HG03354 (cell line): ENCODE results near the gene PKN1.
A peak's percentile ranks its signal among the peaks of the same experiment; 100 is the strongest.
"Not testable (repeated sequence)": the region's sequence is repeated elsewhere in the genome, so short reads cannot be mapped to it uniquely, and the experiment has no call there.

ENCODE experiments used
- ATAC-seq: cut with Tn5 transposase; IDR thresholded peaks from one replicate; pipeline ENCODE4 v1.9.1; 2021; ENCODE audit warnings: mild to moderate bottlenecking; ENCODE audit not compliant: unreplicated experiment, poor library complexity, severe bottlenecking

The PKN1 gene

DNA sequence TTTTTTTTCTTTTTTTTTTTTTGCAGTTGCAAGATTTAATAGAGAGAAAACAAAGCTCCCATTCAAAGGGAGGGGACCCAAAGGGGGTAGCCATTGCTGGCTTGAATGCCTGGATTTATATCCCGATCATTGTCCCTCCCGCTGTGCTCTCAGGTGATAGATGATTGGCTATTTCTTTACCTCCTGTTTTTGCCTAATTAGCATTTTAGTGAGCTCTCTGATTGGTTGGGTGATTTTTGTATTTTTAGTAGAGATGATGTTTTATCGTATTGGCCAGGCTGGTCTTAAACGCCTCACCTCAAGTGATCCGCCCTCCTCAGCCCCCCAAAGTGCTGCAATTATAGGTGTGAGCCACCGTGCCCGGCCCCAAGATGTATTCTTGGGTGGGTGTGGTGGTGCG lies 71.5 kb downstream of the PKN1 start:
- ATAC-seq = not testable (repeated sequence)

DNA sequence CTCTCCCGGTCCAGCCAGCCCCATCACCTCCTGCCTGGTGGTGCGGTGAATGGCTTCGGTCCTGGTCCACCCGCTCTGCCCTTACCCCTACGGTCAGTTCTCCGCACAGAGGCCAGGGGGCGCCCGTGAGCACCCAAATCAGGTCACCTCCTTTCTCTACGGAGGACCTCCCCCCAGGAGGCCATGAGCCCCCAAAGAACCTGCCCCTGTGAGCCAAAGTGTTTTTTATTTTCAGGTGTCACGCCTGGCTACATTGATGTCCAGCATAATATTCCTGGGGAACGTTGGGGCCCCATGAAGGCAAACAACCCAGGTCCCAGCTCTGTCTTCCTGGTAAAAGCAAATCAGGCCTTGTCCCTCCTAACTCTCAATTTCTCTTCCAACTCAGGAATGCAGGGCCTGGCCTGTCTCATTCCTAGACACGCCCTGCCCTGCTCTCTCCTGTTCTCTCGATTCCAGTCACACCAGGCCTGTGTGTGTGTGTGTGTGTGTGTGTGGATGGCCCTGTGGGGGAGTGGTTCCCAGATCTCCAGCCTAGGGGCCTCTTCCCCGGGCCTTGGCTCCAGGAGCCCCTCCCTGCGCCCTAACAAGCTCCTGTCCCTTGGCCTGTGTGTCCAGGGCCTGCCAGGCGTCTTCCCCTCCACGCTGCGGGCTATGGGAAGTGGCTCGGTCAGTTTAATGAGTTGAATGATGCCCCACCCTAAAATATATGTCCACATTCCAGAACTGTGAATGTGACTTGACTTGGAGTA lies 72.6 kb downstream of the PKN1 start:
- ATAC-seq = no peak

DNA sequence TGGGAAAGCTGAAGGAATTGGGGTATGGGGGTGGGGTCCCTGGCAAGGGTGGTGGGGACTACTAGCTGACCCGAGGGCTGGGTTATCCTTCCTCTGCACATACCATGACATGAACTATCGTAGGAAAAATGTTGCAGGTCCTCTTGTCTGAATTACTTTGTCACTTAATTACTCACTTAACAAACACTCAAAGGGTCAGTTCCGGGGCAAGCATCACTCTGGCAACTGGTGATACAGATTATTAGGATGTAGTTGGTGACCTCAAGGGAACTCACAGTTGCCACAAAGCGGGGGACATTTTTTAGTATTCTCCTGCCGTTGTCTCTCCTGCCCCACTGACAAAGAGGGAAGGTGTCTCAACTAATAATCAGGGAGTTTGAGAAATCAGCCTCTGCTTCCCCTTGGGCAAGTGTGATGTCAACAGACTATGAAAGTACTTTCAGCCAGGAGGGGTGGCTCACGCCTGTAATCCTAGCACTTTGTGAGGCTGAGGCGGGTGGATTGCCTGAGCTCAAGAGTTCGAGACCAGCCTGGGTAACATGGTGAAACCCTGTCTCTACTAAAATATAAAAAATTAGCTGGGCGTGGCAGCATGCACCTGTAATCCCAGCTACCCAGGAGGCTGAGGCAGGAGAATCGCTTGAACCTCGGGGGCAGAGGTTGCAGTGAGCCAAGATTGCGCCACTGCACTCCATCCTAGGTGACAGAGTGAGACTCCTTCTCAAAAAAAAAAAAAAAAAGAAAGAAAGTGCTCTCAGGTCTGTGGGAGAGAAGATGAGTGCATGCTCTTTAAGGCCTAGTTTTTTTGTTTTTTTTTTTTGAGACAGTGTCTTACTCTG lies 74.8 kb downstream of the PKN1 start:
- no peak for ATAC-seq

DNA sequence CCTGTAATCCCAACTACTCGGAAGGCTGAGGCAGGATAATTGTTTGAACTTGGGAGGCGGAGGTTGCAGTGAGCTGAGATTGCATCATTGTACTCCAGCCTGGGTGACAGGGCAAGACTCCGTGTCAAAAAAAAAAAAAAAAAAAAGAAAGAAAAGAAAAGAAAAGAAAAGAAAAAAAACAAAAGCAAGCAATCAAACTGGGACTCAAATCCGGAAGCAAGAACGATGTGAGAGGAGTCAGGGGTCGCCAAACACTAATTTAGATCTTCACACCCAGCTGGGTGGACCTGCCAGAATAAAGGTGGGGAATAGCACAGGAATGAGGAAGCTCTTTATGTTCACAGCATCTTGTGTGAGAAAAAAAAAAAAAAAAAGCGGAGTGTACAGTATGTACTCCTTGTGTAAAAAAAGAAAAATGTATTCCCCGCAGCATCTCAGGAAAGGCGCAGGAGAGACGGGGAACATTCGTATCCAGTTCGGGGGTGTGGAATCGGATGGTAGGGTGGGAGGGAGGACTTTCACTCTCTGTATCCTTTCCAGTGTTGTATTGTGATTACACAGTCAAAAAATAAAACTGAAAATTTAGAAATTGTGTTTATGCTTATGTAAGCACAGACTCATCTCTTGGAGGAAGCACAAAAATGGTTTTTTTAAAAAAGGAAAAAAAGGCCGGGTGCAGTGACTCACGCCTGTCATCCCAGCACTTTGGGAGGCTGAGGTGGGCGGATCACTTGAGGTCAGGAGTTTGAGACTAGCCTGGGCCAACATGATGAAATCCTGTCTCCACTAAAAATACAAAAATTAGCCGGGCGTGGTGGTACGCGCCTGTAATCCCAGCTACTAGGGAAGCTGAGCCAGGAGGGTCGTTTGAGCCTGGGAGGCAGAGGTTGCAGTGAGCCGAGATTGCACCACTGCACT lies 77.5 kb downstream of the PKN1 start:
- no peak for ATAC-seq

DNA sequence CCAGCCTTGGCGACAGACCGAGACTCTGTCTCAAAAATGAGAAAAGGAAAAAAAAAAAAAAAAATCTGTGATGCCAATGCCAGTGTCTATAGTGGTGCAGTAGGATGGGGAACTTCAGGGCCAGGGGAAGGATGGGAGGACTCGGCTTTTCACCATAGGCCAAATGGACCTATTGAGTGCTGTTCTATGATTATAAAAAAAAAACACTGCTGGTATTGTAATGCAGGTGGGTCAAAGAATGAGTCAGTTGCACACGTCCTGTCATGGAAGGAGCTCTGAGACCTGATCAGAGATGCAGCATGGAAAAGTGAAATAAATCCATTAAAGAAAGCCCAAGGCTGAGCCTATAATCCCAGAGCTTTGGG lies 78.1 kb downstream of the PKN1 start:
- ATAC-seq = no peak

DNA sequence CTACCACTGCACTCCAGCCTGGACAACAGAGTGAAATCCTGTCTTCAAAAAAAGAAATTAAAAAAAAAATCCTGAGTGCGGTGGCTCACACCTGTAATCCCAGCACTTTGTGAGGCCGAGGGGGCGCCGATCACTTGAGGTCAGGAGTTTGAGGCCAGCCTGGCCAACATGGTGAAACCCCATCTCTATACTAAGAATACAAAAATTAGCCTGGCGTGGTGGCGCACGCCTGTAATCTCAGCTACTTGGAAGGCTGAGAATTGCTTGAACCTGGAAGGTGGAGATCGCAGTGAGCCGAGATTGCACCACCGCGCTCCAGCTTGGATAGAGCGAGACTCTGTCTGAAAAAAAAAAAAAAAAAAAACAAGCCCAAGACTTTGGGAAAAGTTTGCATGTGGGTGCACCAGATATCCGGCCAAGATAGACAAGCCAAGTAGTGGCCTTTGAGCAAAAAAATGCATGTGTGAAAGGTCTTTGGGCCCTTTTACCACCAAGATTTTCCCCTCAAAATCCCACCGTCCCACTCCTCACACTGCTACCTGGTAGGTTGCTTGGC lies 79.4 kb downstream of the PKN1 start:
- ATAC-seq = no peak

DNA sequence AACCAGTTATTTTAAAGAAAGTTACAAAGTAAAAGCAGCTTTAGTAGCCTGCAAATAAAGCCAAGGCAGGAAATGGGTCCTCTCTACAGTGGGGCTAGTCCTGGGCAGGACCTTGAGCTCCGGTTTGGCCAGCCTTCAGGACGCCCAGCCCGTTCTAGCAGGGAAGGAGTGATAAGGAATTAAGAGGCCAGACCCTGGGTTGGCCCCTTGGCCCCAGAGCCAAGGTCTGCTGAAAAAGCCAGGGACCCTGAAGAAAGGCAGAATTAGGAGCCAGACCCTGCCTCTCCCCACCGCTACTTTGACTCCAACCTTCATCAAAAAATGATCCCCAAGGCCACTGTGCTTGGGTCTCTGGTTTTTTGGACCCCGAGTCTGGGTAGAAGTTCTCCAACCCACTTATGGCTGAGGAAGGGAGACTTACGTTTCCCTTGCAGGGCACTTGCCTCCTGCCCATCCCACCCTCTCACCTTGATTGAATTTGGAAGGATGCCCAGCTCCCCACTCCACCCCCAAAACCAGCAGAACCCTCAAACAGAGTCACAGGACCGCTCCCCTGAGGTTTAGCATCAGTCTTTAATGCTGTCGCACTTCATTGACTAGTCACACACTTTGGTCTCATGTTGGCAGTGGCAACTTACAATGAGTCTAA lies 81.2 kb downstream of the PKN1 start:
- no peak for ATAC-seq

DNA sequence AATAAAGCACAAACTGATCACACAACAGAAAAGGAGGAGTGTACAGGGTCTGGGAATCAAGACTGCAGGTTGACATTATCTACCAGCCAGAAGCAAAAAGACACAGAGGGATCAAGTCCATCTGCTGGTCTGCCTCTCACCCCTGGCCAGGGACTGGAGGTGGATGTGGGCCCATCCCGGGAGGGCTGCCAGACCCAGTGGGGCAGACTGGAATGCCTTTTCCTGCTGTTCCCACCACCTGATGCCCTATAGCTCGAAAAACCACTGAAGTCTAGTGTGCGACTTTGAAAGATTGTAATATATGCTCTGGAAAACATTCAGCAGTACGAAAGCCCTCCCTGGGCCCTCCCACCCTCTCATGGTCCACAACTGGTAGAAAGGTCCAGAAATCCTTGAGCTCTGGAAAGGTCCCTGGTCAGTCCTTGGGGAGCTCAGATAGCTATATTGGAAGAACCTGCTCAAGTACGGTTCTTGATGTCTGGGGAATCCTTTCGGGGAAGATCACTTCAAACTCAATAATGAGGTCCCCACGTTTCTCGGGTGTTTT lies 82.5 kb downstream of the PKN1 start:
- no peak for ATAC-seq

DNA sequence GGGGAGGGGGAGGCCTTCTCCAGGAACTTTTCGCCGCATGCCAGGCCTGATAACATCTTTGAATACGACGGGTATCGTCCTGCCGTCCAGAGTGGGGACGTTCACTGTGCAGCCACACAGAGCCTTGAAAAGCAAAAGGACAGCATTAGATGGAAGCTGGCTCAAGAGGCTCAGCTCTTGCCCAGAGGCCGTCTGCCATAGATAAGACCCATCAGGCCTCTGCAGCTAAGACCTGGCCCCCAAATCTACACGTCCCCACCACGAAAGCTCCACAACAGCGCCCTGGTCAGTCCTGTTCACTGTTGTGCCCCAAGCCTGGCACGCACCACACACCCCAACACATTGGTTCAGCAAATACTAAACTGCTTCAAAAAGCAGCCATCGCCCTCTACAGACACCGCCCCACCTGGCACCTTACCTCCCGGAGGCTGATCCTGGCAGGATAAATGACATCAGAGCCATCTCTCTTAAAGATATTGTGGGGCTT lies 83.0 kb downstream of the PKN1 start:
- ATAC-seq = no peak

DNA sequence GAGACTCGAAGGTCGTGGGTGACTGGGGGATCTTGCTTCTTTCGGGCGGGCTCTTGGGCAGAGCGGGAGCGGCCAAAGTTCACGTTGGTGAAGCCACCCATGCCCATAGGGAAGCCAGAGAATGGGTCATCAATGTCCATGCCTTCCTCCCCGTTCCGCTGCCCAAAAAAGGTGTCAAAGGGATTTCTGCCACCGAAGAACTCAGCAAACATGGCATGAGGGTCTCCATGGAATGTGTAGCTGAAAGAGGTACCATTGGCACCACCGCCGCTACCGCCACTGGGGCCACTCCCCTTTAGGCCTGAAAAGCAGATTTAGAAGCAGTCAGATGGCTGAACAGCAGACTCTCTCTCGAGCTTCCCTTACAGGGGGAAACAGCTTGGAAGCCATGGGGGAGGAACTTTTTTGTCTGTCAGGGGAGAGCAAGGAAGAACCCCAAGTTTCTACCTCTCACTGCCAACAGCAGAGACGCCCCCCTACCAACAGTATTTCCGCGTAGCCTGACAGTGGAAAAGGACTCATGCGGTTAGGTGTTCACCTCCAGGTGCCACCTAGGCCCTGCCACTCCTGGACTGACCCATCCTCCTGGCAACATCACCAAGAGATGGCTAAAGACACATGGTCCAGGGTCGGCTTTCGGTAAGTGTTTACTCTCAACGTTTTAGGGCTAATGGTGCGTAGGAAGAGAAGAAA lies 83.8 kb downstream of the PKN1 start:
- ATAC-seq = no peak

DNA sequence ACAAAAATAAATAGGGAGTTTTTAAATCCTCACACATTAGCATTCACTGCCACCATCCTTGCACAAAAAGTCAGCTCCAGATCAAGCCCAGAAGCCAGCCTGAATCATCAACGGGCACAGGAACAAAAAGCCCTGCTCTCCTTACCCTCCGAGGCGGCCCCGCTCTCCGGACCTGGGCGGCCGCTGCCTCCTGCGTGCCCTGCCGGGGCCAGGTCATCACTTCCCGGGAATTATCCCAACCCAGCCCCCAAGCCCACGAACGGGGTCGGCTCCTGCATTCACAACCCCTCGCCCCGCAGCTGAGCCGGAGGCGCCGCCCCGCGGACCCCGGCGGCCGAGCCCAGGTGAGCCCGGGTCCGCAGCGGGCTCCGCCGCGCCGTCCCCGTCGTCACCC lies 84.3 kb downstream of the PKN1 start:
- ATAC-seq = no peak

DNA sequence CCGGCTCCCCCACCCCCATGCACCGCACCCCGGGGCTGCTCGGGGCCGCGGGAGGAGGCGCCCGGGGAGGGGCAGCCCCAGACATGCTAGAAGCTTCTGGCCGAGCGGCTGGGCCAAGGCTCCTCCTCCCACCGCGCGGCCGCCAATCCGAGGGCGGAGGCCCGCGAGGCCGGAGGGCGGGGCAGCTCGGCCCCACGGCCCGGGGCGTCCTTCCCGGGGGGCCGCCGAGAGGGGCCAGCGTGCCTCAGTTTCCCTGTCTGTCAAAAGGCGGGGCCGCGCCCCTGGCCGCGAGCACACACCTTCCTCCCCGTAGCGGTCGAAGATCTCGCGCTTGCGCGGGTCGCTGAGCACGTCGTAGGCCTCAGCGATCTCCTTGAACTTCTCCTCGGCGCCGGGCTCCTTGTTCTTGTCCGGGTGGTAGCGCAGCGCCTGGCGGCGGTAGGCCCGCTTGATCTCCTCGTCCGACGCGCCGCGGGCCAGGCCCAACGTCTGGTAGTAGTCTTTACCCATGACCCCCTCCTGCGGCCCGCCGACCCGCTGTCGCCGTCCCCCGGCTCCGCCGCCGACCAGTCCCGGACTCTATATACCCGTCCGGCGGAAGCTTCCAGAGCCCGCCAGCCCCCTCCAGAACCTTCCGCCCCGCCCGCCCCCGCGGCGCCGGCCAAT lies 84.9 kb downstream of the PKN1 start, which contains the start of gene DNAJB1:
Gene DNAJB1, minus strand, starts transcription at position 558 of the 666 bp plus-strand sequence. Its CDS starts 48 bp downstream, at position 510.
- peak; percentile 61 for ATAC-seq

DNA sequence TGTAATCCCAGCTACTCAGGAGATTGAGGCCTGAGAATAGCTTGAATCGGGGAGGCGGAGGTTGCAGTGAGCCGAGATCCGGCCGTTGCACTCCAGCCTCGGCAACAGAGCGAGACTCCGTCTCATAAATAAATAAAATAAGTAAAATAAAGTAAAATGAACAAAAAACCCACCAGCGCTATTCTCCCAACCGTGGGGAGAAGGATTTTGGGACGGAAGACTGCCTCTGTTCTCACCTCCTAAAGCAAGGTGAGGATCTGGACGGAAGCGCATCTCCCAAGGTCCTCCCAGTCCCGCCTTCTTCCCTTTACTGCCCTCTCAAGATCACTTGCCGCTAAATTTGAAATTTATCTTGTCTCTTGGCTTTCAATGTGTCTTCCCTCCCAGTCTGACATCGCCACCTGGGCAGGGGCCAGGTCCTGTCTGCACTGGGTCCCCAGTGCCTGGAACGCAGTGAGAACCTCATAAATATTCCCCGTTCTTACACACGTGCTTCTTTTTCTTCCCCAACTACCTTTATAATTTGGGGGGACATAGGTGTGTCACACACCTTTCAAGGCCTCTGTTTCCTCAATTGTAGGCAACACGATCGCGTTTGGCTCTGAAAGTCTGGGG lies 86.2 kb downstream of the PKN1 start:
- ATAC-seq = no peak

DNA sequence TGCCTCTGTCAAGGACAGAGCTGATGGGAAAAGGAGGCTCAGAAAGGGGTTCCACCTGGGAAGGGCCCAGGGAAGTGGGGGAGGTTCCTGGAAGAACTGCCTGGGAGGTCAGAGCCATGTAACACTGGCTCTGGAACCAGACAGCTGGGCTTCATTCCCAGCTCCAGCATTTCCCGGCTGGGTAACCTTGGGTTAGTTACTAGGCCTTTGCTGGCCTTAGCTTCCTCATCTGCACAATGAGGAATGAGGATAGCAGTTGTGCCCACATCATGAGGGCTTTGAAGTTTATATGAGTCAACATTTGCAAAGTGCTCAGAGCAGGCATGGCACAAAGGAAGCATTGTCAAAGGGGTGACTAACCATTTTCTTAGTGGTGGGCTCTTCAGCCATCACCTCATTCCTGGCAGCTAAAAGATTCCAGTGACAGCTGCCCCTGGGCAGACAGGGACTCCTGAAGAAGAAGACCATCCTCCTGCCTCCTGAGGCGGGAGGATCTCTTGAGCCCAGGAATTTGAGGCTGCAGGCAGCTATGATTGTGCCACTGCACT lies 86.8 kb downstream of the PKN1 start:
- ATAC-seq = no peak

DNA sequence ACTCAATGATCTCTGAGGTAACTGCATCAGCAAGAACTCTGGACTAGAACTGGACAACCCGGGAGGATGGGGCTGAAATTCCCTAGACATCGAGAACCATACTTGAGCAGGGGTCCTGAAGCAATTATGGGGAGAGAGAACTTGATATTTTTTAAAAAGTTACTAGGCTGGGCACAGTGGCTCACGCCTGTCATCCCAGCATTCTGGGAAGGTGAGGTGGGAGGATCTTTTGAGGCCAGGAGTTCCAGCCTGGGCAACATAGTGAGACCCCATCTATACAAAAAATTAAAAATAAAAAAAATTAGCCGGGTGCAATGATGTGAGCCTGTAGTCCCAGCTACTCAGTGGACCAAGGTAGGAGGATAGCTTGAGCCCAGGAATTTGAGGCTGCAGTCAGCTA lies 87.4 kb downstream of the PKN1 start:
- ATAC-seq = no peak
